Measurements from ENCODE around the gene JAKMIP2. TPM values are rescaled to one million over a fixed set of nuclear protein-coding genes. Genes with fewer than 3 reads are reported as not detected.
A peak's percentile ranks its signal among the peaks of the same experiment; 100 is the strongest.

The JAKMIP2 gene
- total RNA-seq, 3 donors from 2014 or later (not counting 1 experiment from before 2014, with no cell fraction given): 12.2 to 16.1 (median 14.9) TPM

DNA sequence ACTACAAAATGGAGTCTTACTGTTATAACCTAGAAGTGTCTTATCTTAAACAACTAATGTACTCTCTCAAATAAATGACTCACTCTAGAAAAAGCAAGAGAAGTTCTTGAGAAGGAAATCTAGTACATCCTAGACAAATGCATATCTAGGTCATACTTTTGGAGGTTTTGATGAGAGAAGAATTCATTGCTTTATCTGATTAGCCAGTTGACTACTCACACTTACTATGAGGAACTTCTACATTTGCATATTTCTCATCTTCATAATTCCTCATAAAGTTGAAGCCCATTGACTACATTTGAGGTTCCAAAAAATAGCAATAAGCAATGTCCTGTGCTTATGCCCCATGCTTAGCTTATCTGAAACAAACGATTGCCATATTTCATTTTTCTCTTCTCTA is 2.8 kb downstream of the JAKMIP2 start:
- 81% methylated on average over 1 of the region's 1 CpG for WGBS (ENCODE audit: insufficient coverage)
- ATAC-seq (no peak), DNase-seq (no peak)
- H3K9me3 Mint-ChIP-seq: no peaks in the 10 kb centered on the region
- peaks cover 30 to 33% of the 10 kb centered on the region in 2 donors for H3K4me1 Mint-ChIP-seq
- H3K9me3 ChIP-seq (ENCODE audit: control insufficient read depth, insufficient read depth, low read length): no peaks in the 10 kb centered on the region
- no peaks in the 10 kb centered on the region for H3K27me3 ChIP-seq (ENCODE audit: control insufficient read depth, insufficient read depth, low read length)
- no peak overlapping the region for H3K4me3 Mint-ChIP-seq
- peaks cover 14% of the 10 kb centered on the region for H3K4me1 ChIP-seq (ENCODE audit: control insufficient read depth, insufficient read depth, low read length)
- peak overlapping the region; percentile 92 to 94 for H3K27ac Mint-ChIP-seq
- intact Hi-C loops (cut with micrococcal nuclease): no loop called here
- no peaks in the 10 kb centered on the region for H3K27me3 Mint-ChIP-seq (ENCODE audit: low read depth in 2 of 2)
- H3K36me3 Mint-ChIP-seq: no peaks in the 10 kb centered on the region
- no peak overlapping the region for H3K27ac ChIP-seq (ENCODE audit: low read length)
- H3K4me3 ChIP-seq (ENCODE audit: low read length): no peak overlapping the region
- TF ChIP-seq, protein P1, sequence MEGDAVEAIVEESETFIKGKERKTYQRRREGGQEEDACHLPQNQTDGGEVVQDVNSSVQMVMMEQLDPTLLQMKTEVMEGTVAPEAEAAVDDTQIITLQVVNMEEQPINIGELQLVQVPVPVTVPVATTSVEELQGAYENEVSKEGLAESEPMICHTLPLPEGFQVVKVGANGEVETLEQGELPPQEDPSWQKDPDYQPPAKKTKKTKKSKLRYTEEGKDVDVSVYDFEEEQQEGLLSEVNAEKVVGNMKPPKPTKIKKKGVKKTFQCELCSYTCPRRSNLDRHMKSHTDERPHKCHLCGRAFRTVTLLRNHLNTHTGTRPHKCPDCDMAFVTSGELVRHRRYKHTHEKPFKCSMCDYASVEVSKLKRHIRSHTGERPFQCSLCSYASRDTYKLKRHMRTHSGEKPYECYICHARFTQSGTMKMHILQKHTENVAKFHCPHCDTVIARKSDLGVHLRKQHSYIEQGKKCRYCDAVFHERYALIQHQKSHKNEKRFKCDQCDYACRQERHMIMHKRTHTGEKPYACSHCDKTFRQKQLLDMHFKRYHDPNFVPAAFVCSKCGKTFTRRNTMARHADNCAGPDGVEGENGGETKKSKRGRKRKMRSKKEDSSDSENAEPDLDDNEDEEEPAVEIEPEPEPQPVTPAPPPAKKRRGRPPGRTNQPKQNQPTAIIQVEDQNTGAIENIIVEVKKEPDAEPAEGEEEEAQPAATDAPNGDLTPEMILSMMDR (IDR thresholded peaks at IDR 0.05): no peak
- no peaks in the 10 kb centered on the region for H3K36me3 ChIP-seq (ENCODE audit: control insufficient read depth, insufficient read depth, low read length)

DNA sequence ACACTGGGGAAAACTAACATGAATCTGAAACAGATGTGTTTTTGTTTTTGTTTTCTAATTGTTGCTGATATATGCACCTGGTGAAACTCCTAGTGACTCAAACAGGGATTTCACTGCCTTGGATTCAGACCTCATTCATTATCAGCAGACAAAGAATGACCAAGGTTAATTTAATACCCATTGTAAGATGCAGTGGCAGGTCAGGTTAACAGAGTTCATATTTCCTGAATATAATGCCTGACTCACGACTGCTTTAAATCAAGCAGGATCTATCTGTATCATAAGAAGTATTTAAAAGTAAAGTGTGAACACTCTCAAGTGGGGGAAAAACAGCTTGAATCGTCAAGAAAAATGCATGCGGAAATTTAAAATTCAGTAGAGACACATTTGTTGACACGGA is 5.5 kb downstream of the JAKMIP2 start:
- Histone ChIP-seq H3K27me3 (ENCODE audit: control insufficient read depth, insufficient read depth, low read length) (no peaks in the 10 kb centered on the region), H3K4me3 (ENCODE audit: low read length) (no peak overlapping the region), H3K36me3 (ENCODE audit: control insufficient read depth, insufficient read depth, low read length) (no peaks in the 10 kb centered on the region), H3K4me1 (ENCODE audit: control insufficient read depth, insufficient read depth, low read length) (peaks cover 5% of the 10 kb centered on the region), H3K9me3 (ENCODE audit: control insufficient read depth, insufficient read depth, low read length) (no peaks in the 10 kb centered on the region), H3K27ac (ENCODE audit: low read length) (no peak overlapping the region)
- TF ChIP-seq, protein P1 (IDR thresholded peaks at IDR 0.05): no peak
- intact Hi-C loops (cut with micrococcal nuclease): no loop called here
- DNase-seq (no peak), ATAC-seq (no peak)
- H3K36me3 Mint-ChIP-seq: no peaks in the 10 kb centered on the region
- H3K27ac Mint-ChIP-seq: no peak overlapping the region
- H3K27me3 Mint-ChIP-seq (ENCODE audit: low read depth in 2 of 2): no peaks in the 10 kb centered on the region
- no peaks in the 10 kb centered on the region for H3K9me3 Mint-ChIP-seq
- WGBS (ENCODE audit: insufficient coverage): 92% methylated on average over 3 of the region's 4 CpGs
- H3K4me1 Mint-ChIP-seq: peaks cover 23 to 28% of the 10 kb centered on the region in 2 donors
- no peak overlapping the region for H3K4me3 Mint-ChIP-seq

DNA sequence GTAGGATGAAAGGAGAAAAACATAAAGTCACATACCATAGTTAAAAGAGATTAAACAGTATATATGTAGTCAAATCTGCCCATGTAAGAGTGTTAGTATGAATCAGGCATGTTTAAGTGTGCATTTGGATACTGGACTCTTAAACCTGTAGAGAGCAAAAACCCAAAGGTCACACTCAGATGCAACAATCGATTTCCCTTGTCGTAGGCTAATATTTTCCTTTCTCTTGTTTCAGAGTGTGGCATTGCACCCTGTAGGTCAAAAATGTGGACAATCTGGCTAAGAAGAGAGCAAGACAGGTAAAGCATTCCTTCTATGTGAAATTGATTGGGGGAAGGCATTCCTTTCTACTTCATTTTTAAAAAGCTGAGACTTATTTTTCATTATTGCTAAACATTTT is 8.9 kb downstream of the JAKMIP2 start:
- Histone ChIP-seq H3K27me3 (ENCODE audit: control insufficient read depth, insufficient read depth, low read length) (no peaks in the 10 kb centered on the region), H3K27ac (ENCODE audit: low read length) (no peak overlapping the region), H3K36me3 (ENCODE audit: control insufficient read depth, insufficient read depth, low read length) (no peaks in the 10 kb centered on the region), H3K9me3 (ENCODE audit: control insufficient read depth, insufficient read depth, low read length) (no peaks in the 10 kb centered on the region), H3K4me3 (ENCODE audit: low read length) (no peak overlapping the region), H3K4me1 (ENCODE audit: control insufficient read depth, insufficient read depth, low read length) (no peaks in the 10 kb centered on the region)
- Mint-ChIP-seq H3K27me3 (ENCODE audit: low read depth in 2 of 2) (no peaks in the 10 kb centered on the region), H3K27ac (no peak overlapping the region), H3K4me1 (peaks cover 0 to 10% of the 10 kb centered on the region in 2 donors), H3K4me3 (no peak overlapping the region), H3K9me3 (no peaks in the 10 kb centered on the region), H3K36me3 (no peaks in the 10 kb centered on the region)
- WGBS (ENCODE audit: insufficient coverage): 100% methylated on average over 2 of the region's 2 CpGs
- intact Hi-C loops (cut with micrococcal nuclease): no loop called here
- ATAC-seq (no peak), DNase-seq (no peak)
- TF ChIP-seq, protein P1 (IDR thresholded peaks at IDR 0.05): no peak

DNA sequence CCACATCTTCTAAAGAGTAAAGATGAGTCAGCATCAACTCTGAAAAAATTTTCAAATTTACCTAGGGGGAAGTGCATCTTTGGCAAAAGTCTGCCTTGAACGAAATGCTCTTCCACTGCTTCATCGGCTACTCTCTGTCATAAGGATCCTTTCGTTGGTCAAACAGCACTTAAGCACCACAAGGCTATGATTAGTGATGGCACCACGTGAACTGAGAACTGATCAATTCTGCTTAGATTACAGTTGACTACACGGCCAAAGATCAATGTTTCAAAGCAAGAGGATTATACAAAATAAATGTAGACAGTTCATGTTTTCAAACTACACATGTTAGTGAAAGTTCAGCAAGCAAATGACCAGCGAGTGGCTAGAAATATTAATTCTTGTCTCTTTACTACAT is 9.4 kb downstream of the JAKMIP2 start:
- intact Hi-C loops (cut with micrococcal nuclease): no loop called here
- no peak for ATAC-seq
- Histone ChIP-seq H3K4me3 (ENCODE audit: low read length) (no peak overlapping the region), H3K9me3 (ENCODE audit: control insufficient read depth, insufficient read depth, low read length) (no peaks in the 10 kb centered on the region), H3K36me3 (ENCODE audit: control insufficient read depth, insufficient read depth, low read length) (no peaks in the 10 kb centered on the region), H3K4me1 (ENCODE audit: control insufficient read depth, insufficient read depth, low read length) (no peaks in the 10 kb centered on the region), H3K27ac (ENCODE audit: low read length) (no peak overlapping the region), H3K27me3 (ENCODE audit: control insufficient read depth, insufficient read depth, low read length) (no peaks in the 10 kb centered on the region)
- Mint-ChIP-seq H3K4me1 (peaks cover 0 to 10% of the 10 kb centered on the region in 2 donors), H3K27ac (no peak overlapping the region), H3K4me3 (no peak overlapping the region), H3K36me3 (no peaks in the 10 kb centered on the region), H3K9me3 (no peaks in the 10 kb centered on the region), H3K27me3 (ENCODE audit: low read depth in 2 of 2) (no peaks in the 10 kb centered on the region)
- WGBS (ENCODE audit: insufficient coverage): 93% methylated on average over 6 of the region's 6 CpGs
- TF ChIP-seq, protein P1 (IDR thresholded peaks at IDR 0.05): no peak
- no peak for DNase-seq
